K562 (cell line): ENCODE data around the gene PACSIN3. TPM values are rescaled to one million over a fixed set of nuclear protein-coding genes. Genes with fewer than 3 reads are reported as not detected.

Experiments used
- CTCF ChIP-seq, 3 experiments: IDR thresholded peaks in 2 of 3; conservative IDR thresholded peaks in 1 of 3; 2 replicates each; pipeline ENCODE4 v1.5.1; 2011 to 2012; ENCODE audit warnings: low read length in 3 of 3, mild to moderate bottlenecking in 3 of 3, control low read depth in 2 of 3, improper control_type of control experiment in 1 of 3, inconsistent platforms in 1 of 3, low read depth in 1 of 3, mixed read lengths in 1 of 3, moderate library complexity in 1 of 3; ENCODE audit not compliant: insufficient read depth in 2 of 3
- DEAF1 ChIP-seq: fragments of 450-650 bp; formaldehyde crosslinking; IDR thresholded peaks from 2 replicates; pipeline ENCODE4 v1.4.0; 2020; ENCODE audit warnings: mild to moderate bottlenecking, moderate library complexity
- SMC3 ChIP-seq: conservative IDR thresholded peaks from 2 replicates; pipeline ENCODE4 v1.6.1; 2011; ENCODE audit warnings: low read depth, low read length, improper control_type of control experiment; ENCODE audit not compliant: insufficient read depth
- polyA plus RNA-seq, 8 experiments: library from polyadenylated mRNA; depleted of rRNA in 4 of 8; stranded (reverse) in 5 of 8; unstranded in 3 of 8; fragments of >200 nt; fragmentation: Nextera tagmentation in 2 of 8; fragmentation: Illumina TruSeq in 1 of 8; extraction: Ambion mirVana in 2 of 8; extraction: Trizol in 1 of 8; gene quantifications; 2 replicates each; pipeline versions ENCODE4 v1.2.1 to v1.2.3, GENCODE V29; 2011 to 2014; ENCODE audit warnings: inconsistent platforms in 1 of 8, missing spikeins in 1 of 8
- total RNA-seq, 7 experiments: library from RNA; depleted of rRNA in 6 of 7; stranded (reverse); fragments of >200 nt in 6 of 7; fragmentation: Illumina TruSeq in 2 of 7; extraction: Trizol in 2 of 7; gene quantifications; 2 replicates each; pipeline versions ENCODE4 v1.2.1 to v1.2.3, GENCODE V29; 2011 to 2021; ENCODE audit warnings: low replicate concordance in 1 of 7
- TF ChIP-seq, protein P1 (sequence below): fragments of 450-650 bp; conservative IDR thresholded peaks from 2 replicates; pipeline ENCODE4 v1.6.1; 2016; ENCODE audit warnings: missing genetic modification characterization, low read depth, mild to moderate bottlenecking, control low read depth, missing compliant biosample characterization

PACSIN3 gene
- total and polyA plus RNA-seq, 9 of the 15 experiments (the other 6 are each of a cell fraction or from before 2014, with no cell fraction given), result 0.13 to 18.1 (median 7.1) TPM

GRCh38 chr11:47233989-47234668, 47.9 kb upstream of the PACSIN3 start (continued):
- TF ChIP-seq, protein P1, sequence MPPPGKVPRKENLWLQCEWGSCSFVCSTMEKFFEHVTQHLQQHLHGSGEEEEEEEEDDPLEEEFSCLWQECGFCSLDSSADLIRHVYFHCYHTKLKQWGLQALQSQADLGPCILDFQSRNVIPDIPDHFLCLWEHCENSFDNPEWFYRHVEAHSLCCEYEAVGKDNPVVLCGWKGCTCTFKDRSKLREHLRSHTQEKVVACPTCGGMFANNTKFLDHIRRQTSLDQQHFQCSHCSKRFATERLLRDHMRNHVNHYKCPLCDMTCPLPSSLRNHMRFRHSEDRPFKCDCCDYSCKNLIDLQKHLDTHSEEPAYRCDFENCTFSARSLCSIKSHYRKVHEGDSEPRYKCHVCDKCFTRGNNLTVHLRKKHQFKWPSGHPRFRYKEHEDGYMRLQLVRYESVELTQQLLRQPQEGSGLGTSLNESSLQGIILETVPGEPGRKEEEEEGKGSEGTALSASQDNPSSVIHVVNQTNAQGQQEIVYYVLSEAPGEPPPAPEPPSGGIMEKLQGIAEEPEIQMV, result no peak
- TF ChIP-seq DEAF1 (0 out of 2 replicates have a peak, but pooled peaks have one; percentile 35), SMC3 (0 out of 2 replicates have a peak, but pooled peaks have one; percentile 26), CTCF (IDR thresholded peaks at IDR 0.05 in 2 of 3, conservative IDR thresholded peaks at IDR 0.05 in 1 of 3; ENCODE audit: insufficient read depth in 2 of 3, low read depth in 1 of 3, low read length in 3 of 3) (peak; percentile 44 to 65 (median 64))
